ENCODE results near the gene SPARCL1.
"Not testable (repeated sequence)": the region's sequence is repeated elsewhere in the genome, so short reads cannot be mapped to it uniquely, and the experiment has no call there.

The SPARCL1 gene, protein sequence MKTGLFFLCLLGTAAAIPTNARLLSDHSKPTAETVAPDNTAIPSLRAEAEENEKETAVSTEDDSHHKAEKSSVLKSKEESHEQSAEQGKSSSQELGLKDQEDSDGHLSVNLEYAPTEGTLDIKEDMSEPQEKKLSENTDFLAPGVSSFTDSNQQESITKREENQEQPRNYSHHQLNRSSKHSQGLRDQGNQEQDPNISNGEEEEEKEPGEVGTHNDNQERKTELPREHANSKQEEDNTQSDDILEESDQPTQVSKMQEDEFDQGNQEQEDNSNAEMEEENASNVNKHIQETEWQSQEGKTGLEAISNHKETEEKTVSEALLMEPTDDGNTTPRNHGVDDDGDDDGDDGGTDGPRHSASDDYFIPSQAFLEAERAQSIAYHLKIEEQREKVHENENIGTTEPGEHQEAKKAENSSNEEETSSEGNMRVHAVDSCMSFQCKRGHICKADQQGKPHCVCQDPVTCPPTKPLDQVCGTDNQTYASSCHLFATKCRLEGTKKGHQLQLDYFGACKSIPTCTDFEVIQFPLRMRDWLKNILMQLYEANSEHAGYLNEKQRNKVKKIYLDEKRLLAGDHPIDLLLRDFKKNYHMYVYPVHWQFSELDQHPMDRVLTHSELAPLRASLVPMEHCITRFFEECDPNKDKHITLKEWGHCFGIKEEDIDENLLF

DNA sequence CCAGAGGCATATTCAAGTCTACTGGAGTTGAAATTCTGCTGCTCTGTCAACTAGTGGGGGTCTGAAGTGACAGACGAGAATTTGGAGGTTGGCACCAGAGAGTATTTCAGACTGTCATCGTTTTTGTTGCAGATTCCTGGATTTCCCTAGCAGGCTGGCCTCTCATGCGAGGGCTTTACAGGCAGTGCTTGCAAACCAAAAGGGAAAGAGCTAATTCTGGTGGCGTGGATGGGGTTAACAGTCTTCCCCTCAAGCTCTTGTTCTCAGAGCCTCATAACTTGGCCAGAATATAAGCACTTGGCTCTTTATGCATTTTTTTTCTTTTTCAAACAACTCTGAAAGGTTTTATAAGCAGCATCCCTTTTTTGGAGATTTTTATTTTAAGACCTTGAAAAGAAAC, at the start of gene SPARCL1:
Gene SPARCL1, minus strand, starts transcription at position 190 of the 400 bp plus-strand sequence. CDS start 29,802 bp downstream, outside the sequence.
- DNase-seq: no peak

DNA sequence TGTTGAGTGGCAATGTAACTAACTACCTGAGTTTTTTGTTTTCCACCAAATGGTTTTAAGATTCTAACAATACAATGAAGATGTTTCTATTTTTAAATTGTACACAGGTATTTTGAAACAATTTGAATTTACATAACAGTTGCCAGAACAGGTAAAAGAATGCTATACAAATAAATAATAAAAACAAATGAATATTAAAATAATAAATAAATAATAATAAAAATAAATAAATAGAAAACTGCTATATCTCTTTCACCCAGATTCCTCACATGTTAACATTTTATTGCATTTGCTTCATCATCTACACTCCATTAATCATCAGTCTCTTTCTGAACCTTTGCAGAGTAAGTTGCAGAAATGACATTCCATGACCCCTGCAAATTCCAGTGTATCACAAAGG, 46.8 kb upstream of the SPARCL1 start:
- DNase-seq: no peak

DNA sequence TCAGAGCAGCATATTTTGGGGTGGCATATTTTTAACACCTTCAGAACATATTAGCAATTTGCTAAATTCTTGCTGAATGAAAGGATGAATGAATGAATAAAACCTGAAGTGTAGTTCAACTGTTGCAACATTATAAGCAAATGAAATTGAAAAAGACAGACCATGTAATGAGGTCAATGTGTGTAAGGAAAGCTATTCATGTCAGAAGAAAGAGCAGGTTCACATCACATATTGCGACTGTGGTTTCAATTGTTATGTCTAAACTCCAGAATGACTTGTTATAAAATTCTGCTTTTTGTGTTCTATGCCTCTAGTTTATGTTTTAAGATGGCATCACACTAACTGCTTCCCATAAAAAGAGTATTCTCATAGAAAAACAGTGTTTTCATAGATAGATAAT, 46.2 kb upstream of the SPARCL1 start:
- DNase-seq: no peak

DNA sequence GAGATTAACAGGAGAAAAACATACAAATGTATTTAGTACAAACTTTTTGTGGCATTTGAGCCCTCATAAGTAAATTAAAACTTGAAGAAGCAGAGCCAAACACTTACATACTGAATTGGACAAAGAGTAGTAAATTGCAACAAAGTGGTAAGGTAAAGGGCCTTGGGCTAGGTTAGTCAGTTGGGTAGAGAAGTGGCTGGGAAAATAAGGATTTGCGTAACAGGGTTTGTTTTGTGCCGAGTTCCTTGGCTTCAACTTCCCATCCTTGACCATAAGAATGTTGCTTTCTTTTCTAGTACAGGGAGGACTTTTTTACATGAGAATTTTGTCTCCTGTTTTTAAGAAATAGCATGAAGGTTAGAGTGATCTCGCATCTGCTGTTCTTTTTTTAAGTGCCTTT, 45.8 kb upstream of the SPARCL1 start:
- DNase-seq: no peak

DNA sequence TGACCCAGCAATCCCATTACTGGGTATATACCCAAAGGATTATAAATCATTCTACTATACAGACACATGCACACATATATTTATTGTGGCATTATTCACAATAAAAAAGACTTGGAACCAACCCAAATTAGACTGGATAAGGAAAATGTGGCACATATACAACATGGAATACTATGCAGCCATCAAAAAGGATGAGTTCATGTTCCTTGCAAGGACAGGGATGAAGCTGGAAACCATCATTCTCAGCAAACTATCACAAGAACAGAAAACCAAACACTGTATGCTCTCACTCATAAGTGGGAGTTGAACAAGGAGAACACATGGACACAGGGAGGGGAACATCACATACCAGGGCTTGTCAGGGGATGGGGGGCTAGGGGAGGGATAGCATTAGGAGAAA, 45.2 kb upstream of the SPARCL1 start:
- DNase-seq: not testable (repeated sequence)

DNA sequence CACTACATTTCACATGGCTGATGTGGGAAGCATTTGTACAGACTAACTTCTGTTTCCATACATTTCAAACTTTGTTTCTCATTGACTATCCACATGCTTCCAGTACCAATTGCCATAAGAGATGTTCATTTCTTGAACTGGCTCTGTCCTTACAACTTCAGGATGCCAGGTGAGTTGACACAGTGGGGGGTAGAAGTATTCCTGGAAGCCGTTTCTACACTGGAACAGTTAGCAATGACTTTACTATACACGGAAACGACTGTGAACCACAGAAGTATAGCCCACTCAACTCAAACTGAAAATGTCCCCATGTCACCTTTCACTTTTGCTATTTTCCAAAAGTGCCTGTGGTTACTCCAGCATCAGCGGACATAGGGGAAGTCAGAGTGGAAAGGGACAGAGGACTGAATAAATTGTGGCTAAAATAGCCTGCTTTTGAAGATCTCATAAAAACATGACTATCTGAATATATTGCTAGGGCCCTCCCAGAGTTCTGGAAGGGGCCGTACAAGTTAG, 41.2 kb upstream of the SPARCL1 start:
- DNase-seq: no peak

DNA sequence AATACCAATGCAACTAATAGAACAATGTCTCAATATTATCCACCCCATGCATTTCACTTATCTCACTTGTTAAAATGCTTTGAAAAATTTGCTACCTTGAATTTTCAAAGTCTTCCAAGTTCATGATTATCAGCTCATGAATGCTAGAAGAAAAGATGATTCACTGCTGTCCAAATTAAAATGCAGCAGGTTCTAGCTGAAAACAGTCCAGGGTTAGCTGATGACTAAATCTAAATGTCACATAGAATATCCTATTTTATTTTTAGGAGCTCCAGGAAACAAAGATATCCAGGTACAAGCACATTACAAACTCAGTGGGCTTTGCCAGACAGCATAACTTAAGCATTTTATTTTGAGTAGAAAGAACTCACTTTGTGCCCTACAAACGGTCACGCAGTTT, 38.0 kb upstream of the SPARCL1 start:
- DNase-seq: no peak

DNA sequence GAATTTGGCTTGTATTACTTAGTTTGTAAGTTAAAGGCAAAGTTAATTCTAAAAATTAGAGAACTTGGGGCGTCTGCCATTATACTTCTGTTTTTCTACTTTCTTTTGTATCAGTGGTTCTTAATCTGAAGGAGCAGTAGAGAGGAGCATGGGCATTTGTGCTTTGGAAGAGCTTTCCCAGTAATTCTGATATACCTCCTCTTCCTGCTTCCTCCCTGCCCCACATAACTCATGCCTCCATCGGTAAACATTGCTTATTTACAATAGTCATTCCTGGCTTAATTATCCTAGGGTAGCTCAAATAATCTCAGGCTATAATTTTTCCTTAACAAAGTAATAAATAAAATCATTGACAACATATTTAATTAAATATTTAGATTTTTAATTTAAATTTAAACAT, 37.1 kb upstream of the SPARCL1 start:
- no peak for DNase-seq

DNA sequence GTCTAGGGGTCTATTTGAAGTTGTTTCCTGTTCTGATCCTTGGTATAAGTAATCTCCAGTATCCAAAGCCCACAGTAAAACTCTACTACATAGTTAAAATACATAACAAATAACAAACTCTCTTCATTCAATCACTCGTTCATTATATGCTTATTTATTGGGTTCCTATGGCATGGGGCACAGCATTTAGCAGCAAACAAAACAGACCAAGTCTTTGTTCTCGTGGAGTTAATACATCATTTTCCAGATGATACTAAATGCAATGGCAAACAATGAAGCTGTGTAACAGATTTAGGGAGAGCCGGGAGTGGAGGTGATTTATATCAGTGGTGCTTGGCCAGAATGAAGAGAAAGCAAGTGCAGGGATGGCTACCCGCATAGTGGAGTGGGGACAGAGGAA, 36.6 kb upstream of the SPARCL1 start:
- DNase-seq: no peak

DNA sequence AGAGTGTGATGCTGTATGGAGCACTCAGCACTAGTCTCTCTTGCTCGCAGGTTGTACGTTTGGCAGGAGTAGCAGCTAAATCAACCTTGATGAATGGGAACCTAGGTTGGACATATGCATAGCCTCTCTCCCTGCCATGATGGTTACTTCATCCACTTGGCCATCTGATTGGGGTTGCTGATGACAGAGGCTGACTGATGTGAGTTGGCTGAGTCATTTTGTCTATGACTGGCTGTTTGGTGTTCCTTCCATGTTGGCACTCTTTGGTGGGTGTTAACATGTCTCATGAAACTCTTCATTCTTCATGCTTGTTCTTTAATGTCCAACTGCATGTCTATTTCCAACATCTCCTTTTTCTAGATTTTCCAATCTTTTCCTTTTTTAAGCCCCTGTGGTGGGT, 31.6 kb upstream of the SPARCL1 start:
- DNase-seq: no peak

DNA sequence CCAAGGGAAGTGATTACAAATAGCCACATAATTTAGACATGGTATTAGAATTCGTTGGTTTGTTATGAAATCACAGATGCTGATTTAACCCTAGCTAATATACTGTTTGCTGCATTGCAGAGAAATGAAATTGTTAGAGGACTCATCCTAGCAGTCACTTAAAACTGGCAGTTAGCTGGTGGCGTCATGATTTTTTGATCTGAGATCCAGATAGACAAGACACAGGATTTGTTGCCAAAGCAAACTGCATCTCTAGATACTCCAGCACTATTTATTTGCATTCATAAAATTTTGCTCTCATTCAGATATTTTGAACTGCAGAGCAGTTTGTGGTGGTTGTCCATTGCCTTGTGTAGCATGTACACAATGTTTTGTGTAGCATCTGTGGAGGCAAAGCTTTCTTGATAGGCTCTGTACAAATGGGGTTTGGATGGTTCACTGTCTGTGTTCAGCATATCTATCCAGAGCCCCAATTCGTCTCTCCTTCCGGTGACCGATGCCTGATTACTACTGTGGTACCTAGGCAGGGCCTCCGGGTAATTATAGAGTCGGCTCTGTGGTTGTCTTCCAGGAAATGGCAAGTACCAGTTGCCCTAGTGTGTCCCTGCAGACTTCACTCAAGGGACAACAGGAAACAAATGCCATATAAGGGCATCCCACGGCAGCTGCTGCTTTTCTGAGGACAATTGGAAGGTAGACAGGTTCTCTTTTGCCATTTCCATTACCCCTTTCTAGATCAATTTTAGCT, 30.1 kb upstream of the SPARCL1 start:
- no peak for DNase-seq

DNA sequence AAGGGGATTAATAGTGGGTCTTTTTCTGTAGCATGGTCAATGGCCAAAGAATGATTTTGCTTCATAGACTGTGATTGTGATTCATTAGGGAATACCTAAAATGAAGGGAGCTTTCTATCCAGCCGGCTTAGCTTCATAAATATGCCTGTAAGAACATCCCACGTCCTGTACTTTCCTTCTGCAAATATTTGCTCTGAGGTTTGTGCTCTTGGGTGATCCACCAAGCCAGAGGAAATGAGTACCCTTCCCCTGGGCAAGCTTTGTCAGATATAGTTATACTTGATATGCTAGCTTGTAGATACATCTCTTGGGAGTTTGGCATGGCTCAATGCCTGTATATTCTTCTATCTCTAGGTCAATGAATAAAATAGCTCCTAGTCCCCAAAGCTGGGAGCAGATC, 28.2 kb upstream of the SPARCL1 start:
- DNase-seq: no peak

DNA sequence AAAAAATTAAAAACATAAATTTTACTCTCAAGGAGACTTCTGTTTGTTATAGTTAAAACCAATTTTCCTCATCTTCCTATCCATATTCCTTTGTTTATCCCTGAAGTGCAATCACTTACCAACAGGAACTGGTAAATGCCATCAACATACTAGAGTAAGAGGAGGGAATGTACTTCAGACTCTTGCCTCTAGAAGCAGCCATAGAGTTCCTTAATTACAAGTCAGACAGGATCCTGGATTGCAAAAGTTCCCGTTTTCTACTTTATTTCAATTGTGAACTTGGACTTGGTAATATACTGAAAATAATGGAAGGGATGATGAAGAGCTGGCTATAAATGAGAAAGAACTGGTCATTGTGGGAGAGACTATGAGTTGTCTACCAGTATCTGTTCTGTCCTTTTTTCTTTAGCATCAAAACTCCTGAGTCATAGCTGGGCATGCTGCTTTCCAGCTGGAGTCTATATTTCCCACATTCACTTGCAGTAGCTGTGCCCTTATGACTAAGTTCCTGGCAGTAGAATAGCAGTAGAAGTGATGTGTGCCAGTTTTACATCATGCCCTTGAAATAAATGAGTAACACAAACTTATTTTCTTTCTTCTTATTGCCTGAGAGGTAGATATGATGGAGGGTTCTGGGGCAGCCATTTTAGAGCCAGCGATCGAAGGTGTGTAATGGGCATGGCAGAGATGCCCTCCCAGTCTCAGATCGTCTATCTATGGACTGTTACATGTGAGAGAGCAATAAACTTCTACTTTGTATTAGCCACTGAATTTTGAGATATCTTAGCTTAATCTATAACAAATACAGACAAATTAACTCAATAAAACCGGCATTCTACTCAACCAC, 26.8 kb upstream of the SPARCL1 start:
- no peak for DNase-seq

DNA sequence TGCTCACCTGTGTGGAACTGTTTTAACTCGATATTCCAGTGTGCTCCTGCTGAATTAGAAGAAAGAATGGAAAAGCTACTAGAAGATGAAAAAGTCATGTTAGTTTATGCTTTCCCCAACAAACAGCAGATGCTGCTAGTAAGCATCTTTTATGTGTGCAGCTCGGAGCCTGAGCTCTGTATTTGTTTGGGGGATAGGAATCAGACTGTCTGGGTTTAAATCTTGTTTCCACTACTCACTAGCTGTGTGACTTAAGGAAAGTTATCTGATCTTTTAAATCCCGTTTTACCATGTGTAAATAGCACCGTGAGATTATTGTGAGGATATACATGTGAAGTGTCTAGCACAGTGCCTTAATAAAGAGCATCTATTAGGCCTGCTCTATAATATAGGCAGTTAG, 24.0 kb upstream of the SPARCL1 start:
- DNase-seq: no peak

DNA sequence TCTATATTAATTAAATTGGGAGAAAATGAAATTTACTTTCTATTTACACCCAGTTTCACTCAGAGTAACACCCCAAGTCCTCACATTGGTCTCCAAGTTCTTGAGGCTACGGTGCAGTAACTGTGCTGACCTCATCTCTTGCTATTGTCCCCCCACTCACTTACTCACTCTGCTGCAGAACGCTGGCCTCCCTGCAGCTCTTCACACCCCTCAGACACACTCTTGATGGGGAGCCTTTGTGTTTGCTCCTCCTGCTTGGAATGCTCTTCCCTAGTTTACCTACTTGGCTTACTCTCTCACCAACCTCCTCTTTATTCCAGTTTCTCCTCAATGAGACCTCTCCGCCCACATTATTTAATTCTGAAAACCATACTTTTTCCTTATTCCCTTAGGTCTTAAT, 22.2 kb upstream of the SPARCL1 start:
- DNase-seq: no peak

DNA sequence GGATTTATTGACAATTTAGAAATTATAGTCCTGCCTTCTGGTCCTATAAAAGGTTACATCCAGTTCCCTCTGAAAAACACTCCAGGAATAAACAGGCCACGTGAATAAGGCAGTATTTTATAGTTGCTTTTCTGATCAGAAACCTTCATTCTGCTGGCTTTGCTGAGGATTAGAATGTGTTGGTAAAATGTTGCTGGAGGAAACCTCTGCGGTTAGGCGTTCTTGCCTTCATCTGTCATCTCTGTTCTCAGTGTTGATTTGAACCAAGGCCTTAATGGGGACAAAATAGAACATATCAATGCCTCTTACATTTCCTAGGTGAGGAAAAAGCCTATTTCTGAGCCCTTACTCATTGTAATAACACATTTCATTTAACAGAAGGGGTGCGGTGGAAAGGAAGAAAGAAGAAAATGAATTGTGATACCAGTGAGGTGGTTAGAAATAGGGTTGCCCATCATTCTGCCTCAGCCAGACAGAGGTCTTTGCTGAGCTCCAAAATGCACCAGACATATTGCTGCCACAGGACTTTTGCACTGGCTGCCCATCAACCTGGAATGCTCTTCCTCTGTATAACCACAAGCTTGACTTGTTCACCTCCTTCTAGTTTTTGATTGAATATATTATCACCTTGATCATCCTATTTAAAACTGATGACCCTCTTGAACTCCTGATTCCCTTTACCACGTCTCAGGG, 18.0 kb upstream of the SPARCL1 start:
- no peak for DNase-seq

DNA sequence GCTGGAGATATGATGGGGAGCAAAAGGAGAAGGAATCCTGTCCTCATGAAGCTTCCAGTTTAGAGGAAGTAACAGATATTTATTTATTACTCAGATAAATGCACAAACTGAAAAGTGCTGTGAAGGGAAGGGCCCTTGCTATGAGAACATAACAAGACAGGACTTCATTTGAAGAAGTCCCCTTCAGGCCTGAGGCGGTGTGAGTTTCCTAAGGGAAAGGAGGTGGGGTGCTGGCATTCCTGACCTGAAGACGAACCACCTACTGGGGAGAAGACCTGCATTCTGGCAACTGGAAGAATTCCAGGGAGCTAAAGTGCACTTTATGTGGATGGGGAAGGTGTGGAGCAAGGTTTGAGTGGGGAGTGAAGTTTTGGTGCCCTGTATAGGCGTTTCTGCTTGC, 15.9 kb upstream of the SPARCL1 start:
- DNase-seq: no peak

DNA sequence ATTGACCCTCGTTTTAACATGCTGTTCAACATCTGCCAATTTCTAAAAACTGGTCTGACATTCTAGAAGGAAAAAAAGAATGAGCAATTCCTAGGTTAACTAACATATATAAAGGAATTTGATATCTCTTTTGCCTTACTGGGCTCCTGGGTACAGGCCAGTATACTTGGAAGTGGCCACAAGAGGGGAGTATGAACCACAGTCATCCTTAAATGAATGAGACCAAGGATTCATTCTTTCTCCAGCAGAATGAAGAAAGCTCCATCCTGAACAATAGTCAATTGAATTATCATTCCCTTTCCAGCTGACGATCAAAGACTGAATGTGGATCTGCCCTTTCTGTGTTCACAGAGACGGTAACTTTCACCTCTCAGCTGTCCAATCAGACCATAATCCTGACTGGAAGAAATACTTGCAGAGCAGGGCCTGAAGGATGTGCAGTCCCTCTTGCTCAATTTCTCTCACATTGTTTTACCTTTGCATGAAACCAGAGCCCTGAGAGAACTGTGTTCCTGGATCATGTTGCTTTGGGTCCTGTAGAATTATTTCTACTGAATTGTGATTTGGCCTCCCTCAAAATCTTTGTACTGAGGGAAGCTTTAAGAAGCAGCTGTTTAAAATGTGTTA, 14.8 kb upstream of the SPARCL1 start:
- DNase-seq: no peak

DNA sequence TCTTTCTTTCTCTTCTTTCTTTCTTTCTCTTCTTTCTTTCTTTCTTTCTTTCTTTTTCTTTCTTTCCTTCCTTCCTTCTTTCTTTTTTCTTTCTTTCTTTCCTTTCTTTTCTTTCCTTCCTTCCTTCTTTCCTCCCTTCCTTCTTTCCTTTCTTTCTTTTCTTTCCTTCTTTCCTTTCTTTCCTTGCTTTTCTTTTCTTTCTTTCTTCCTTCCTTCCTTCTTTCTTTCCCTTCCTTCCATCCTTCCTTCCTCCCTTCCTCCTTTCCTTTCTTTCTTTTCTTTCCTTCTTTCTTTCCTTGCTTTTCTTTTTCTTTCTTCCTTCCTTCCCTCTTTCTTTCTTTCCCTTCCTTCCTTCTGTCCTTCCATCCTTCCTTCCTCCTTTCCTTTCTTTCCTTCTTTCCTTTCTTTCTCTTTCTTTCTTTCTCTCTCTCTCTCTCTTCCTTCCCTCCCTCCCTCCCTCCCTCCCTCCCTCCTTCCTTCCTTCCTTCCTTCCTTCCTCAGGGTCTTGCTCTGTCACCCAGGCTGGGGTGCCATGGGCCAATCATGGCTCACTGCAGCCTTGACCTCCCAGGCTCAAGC, 13.6 kb upstream of the SPARCL1 start:
- DNase-seq: no peak

DNA sequence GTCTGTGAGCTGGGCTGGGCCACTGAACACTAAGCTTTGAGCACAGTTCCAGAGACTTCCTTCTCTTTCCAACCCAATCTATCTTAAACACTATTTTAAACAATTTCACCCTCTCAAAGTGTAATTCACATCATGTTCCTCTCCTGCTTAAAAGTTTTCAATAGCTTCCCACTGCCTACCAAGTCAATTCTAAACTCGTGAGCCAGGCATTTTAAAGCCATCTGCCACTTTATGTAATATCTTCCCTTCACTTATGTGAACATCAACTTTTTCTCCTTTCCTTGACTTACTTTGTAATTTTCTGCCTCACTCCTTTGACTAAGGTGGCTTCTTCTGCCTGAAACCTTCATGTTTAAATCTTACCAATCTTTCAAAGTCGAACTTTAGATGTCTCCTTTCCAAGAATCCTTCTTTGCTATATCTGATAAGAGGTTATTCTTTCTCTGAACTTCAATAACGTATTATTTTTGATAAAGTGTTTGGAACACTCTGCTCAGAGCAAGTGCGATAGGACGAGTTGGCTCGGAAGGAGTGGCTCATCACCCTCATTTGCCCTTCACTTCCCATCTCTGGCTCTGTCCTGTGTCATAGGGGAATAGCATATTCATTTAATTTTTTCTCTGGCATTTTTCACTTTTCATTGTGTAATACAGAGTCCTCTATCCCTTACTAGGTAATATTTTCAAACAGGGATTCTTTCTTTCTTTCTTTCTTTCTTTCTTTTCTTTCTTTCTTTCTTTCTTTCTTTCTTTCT, 13.0 kb upstream of the SPARCL1 start:
- DNase-seq: no peak

All from DMS79 treated with DMSO at 0.1 percent for 48 hours (cell line).